GM19043 (cell line): ENCODE measurements around the gene MGP.

Experiments used
- ATAC-seq: cut with Tn5 transposase; IDR thresholded peaks from one replicate; pipeline ENCODE4 v1.9.1; 2021; ENCODE audit warnings: low read depth; ENCODE audit not compliant: unreplicated experiment

The MGP gene

DNA sequence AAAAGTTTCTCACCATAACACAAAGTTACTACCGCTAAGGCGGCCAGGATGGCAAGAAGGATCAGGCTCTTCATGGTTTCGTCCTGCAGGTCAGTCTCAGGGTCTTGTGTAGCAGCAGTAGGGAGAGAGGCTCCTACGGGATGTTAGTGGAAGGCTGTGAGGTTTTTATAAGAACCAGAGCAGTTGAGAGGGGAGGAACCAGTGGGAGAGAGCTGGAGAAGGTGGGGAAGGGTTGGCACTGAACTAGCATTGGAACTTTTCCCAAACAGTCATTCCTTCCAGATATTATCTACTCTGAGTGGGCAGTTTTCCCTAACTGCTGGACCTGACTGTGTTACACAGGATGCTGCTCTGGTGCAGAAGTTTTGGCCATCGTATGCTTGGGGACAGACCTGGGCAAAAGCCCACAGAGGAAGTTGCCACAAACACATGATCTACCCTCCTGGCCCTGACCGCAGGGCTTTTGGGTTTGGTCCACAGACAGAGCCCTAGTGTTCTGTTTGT, at the start of gene MGP:
Gene MGP, minus strand, starts transcription at position 137 of the 504 bp plus-strand sequence. Its CDS starts 63 bp downstream, at position 74.
- ATAC-seq, result no peak

DNA sequence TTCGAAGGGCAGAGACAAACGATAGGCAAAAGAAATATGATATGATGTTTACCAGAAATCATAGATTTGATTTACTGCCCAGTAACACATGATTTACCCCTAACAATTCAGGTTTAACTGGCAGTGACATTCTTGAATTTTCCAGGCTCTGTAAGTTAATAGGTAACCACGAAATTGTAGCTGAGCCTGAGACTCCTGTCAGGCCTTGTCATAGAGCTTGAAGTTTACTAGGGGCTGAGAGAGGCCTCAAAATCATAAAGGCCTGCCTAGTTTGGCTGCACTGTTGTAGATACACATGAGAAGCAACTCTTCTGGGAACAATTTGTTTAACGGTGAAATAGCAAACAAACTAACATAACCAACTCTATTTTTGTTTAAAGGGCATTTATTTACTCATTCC, 49.4 kb upstream of the MGP start:
- ATAC-seq, result no peak

DNA sequence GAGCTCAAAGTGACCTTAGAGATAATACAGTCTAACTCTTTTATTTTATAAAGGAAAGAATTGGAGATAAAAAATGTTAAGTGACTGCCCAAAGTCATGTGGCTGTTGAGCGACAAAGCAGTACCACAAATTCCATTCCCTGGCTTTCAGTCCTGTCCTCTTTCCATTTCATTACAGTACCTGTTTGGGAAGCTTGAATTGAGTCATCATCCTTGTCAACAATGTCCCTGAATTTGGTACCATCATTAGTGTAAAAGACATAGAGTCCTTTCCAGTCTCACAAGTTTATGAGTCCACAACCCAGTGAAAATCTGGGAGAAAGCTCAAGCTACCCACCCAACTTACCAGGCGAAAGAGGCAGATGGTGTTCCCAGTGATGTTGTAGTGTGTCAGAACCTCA, 48.9 kb upstream of the MGP start:
- no peak for ATAC-seq

GRCh38 chr12:14931791-14932560, 46.3 kb upstream of the MGP start:
- ATAC-seq, result no peak

- ATAC-seq, result no peak
Observed at GRCh38 chr12:14931359-14931758, 45.7 kb upstream of the MGP start.

GRCh38 chr12:14930299-14930698, 44.6 kb upstream of the MGP start:
- ATAC-seq, result no peak

GRCh38 chr12:14928931-14929330, 43.3 kb upstream of the MGP start:
- no peak for ATAC-seq

GRCh38 chr12:14927267-14927666, 41.6 kb upstream of the MGP start:
- ATAC-seq, result no peak

GRCh38 chr12:14924541-14924940, 38.9 kb upstream of the MGP start:
- ATAC-seq, result no peak

DNA sequence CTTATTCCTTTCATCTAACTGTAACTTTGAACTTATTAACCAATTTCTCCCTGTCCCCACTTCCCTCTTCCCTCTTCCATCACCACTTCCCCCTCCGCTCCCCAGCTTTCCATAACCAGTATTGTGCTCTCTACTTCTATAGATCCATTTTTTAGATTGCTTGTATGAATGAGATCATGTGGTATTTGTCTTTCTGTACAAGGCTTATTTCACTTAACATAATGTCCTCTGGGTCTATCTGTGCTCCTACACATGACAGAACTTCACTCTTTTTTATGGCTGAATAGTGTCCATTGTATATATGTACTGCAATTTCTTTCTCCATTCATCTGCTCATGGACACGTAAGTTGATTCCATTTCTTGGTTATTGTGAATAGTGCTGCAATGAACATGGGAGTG, 38.3 kb upstream of the MGP start:
- no peak for ATAC-seq

DNA sequence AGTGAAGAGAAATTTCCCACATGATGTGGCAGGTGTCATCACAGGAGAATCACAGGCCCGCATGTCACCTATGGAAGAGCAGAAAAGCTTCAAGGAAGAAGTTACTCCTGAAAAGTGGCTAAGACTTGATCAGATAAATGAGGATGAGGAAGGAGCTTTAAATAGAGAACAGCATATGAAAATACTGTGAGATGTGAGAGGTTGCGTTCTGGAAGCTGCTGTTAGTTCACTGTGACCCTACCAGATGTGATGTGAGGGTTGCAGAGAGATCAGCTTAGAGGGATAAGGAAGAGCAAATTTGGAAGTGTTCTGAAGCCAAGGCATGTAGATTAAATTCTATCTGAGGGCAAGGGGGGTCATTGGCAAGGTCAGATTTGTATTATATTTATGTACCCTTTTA, 35.6 kb upstream of the MGP start:
- no peak for ATAC-seq

GRCh38 chr12:14920475-14921126, 34.9 kb upstream of the MGP start:
- no peak for ATAC-seq

- no peak for ATAC-seq
Observed at GRCh38 chr12:14919455-14919854, 33.8 kb upstream of the MGP start.

DNA sequence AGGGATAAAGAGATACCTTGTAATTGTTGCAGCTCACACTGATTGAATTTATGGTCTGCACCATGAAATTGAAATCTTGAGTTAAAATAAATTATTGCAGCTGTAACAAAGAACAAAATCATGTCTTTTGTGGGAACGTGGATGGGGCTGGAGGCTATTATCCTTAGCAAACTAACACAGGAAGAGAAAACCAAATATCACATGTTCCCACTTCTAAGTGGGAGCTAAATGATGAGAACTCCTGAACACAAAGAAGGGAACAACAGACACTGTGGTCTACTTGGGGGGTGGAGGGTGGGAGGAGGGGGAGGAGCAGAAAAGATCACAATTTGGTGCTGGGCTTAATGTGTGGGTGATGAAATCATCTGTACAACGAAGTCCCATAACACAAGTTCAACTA, 30.1 kb upstream of the MGP start:
- no peak for ATAC-seq

GRCh38 chr12:14913381-14913781, 27.7 kb upstream of the MGP start:
- no peak for ATAC-seq

GRCh38 chr12:14911131-14911530, 25.5 kb upstream of the MGP start:
- ATAC-seq, result no peak

- no peak for ATAC-seq
Observed at GRCh38 chr12:14910090-14910915, 24.6 kb upstream of the MGP start.

DNA sequence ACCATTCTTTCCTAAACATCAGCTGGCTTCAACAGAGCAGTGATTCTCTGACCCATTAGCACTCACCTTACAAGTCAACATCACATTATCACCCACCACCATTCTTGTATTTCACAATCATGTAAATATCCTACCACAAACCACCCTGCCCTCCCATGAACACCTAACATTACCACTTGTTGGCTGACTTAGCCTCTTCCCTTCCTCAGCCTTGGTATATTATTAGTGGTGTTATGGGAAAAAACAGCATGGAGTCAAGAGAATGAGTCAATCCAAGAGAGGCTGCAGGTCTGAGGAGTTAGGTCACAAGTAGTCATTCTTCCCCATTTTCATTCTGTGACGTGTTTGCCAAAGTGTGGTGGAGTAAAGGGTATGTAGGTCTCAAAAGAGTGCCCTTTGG, 22.3 kb upstream of the MGP start:
- ATAC-seq, result no peak

- no peak for ATAC-seq
Observed at GRCh38 chr12:14906114-14906513, 20.5 kb upstream of the MGP start.

- ATAC-seq, result no peak
Observed at GRCh38 chr12:14905269-14906004, 19.8 kb upstream of the MGP start.

GRCh38 chr12:14904854-14905253, 19.2 kb upstream of the MGP start:
- no peak for ATAC-seq
